Choroid plexus epithelial cell (primary cell): ENCODE data around the gene TBX6.

Source experiments
- DNase-seq: peaks from one replicate; pipeline ENCODE4 v3.0.0-alpha.2; 2010; ENCODE audit warnings: low read depth
- H3K4me3 ChIP-seq: 2 replicates; pipeline ENCODE4 v1.5.1; 2011; ENCODE audit warnings: low read depth, mild to moderate bottlenecking, control low read depth, low read length, moderate library complexity
- CTCF ChIP-seq: conservative IDR thresholded peaks from 2 replicates; pipeline ENCODE4 v1.5.1; 2011; ENCODE audit warnings: low read depth, mild to moderate bottlenecking, control low read depth, inconsistent platforms, low read length, moderate library complexity

Gene TBX6

GRCh38 chr16:30096105-30096861 is 4.6 kb upstream of the TBX6 start, which contains the start of gene YPEL3:
TSS of gene YPEL3 (minus strand) at chr16:30096213. CDS start at chr16:30095482, 731 bp downstream.
- DNase-seq, result peak; percentile 92
- no peak for TF ChIP-seq CTCF
- peak within 1 kb of the TSS; percentile 75 for H3K4me3 ChIP-seq

- H3K4me3 ChIP-seq, result peak overlapping the region; percentile 75
- no peak for DNase-seq
- no peak for TF ChIP-seq CTCF
Measured at GRCh38 chr16:30095166-30096078, 3.7 kb upstream of the TBX6 start.

GRCh38 chr16:30094541-30095165 is 2.9 kb upstream of the TBX6 start:
- peak overlapping the region; percentile 75 for H3K4me3 ChIP-seq
- no peak for DNase-seq
- no peak for TF ChIP-seq CTCF

- DNase-seq, result peak; percentile 76
- H3K4me3 ChIP-seq, result peak overlapping the region; percentile 65
- peak; percentile 82 for TF ChIP-seq CTCF
Measured at GRCh38 chr16:30092373-30093010, 768 bp upstream of the TBX6 start.

GRCh38 chr16:30090610-30091331 is 953 bp downstream of the TBX6 start:
- no peak for TF ChIP-seq CTCF
- no peak for DNase-seq
- H3K4me3 ChIP-seq, result no peak overlapping the region
